Lung (tissue), 12 donors: ENCODE data around the gene ADCY5. TPM values are rescaled to one million over a fixed set of nuclear protein-coding genes. Genes with fewer than 3 reads are reported as not detected.

ENCODE experiments used
- ATAC-seq: fragments of 200-7000 bp; cut with Tn5 transposase; one replicate; pipeline ENCODE4 v1.9.1; 2020; ENCODE audit warnings: moderate number of reproducible peaks; ENCODE audit not compliant: insufficient read depth, low FRiP score
- DNase-seq, 3 donors: peaks; one replicate each; pipeline ENCODE4 v3.0.0-alpha.2; 2013 to 2017
- H3K27ac ChIP-seq, 2 donors: one replicate each; pipeline ENCODE4 v1.5.1; 2013; ENCODE audit warnings: mild to moderate bottlenecking in 2 of 2, moderate library complexity in 2 of 2, control low read depth in 1 of 2, inconsistent platforms in 1 of 2, low read depth in 1 of 2, low read length in 1 of 2
- H3K27me3 ChIP-seq, 3 donors: one replicate each; pipeline ENCODE4 v1.5.1; 2013; ENCODE audit warnings: low read length in 2 of 3; ENCODE audit not compliant: control insufficient read depth in 3 of 3, insufficient read depth in 3 of 3
- H3K36me3 ChIP-seq, 4 donors: one replicate each; pipeline ENCODE4 v1.5.1; 2013; ENCODE audit warnings: low read length in 4 of 4, mild to moderate bottlenecking in 1 of 4, moderate library complexity in 1 of 4; ENCODE audit not compliant: control insufficient read depth in 4 of 4, insufficient read depth in 4 of 4
- H3K4me1 ChIP-seq, 5 donors: one replicate each; pipeline ENCODE4 v1.5.1; 2013; ENCODE audit warnings: low read length in 5 of 5, mild to moderate bottlenecking in 2 of 5, moderate library complexity in 1 of 5; ENCODE audit not compliant: control insufficient read depth in 5 of 5, insufficient read depth in 5 of 5
- H3K4me3 ChIP-seq: one replicate; pipeline ENCODE4 v1.5.1; 2013; ENCODE audit warnings: mild to moderate bottlenecking, control low read depth, moderate library complexity
- H3K9ac ChIP-seq, 2 donors: one replicate each; pipeline ENCODE4 v1.5.1; 2013; ENCODE audit warnings: low read length in 2 of 2, control low read depth in 1 of 2; ENCODE audit not compliant: insufficient read depth in 1 of 2
- H3K9me3 ChIP-seq, 4 donors: one replicate each; pipeline ENCODE4 v1.5.1; 2013; ENCODE audit warnings: low read length in 3 of 4, mild to moderate bottlenecking in 1 of 4, moderate library complexity in 1 of 4; ENCODE audit not compliant: control insufficient read depth in 4 of 4, insufficient read depth in 3 of 4
- WGBS, 2 donors: extraction: QIAGEN DNeasy Blood & Tissue Kit; methylation state at CpG; one replicate each; pipeline ENCODE4 v1.1.7; 2013; 5-methylcytosine and 5-hydroxymethylcytosine counted together
- polyA plus RNA-seq, 2 donors: library from polyadenylated mRNA; stranded (reverse); fragments of 200-250 nt; gene quantifications; one replicate each; pipeline ENCODE4 v1.2.1, GENCODE V29; 2013
- total RNA-seq, 2 donors: library from RNA; depleted of rRNA in 1 of 2; stranded (reverse); fragments of >200 nt in 1 of 2; gene quantifications; one replicate each; pipeline ENCODE4 v1.2.1, GENCODE V29; 2014 to 2021
- TF ChIP-seq, protein P1 (sequence below): IDR thresholded peaks from 2 replicates; pipeline ENCODE4 v1.5.1; 2012; ENCODE audit warnings: mild to moderate bottlenecking; ENCODE audit errors: control extremely low read depth, extremely low read depth
- donor health status: control.
- donor health status: control.
- donor health status: Bipolar disorder and iron deficiency.
- donor health status: healthy.
- donor health status: DM: yes; HTN: yes; CAD: no.

Gene ADCY5
- total and polyA plus RNA-seq, 4 donors = 1.2 to 8.4 (median 2.4) TPM

DNA sequence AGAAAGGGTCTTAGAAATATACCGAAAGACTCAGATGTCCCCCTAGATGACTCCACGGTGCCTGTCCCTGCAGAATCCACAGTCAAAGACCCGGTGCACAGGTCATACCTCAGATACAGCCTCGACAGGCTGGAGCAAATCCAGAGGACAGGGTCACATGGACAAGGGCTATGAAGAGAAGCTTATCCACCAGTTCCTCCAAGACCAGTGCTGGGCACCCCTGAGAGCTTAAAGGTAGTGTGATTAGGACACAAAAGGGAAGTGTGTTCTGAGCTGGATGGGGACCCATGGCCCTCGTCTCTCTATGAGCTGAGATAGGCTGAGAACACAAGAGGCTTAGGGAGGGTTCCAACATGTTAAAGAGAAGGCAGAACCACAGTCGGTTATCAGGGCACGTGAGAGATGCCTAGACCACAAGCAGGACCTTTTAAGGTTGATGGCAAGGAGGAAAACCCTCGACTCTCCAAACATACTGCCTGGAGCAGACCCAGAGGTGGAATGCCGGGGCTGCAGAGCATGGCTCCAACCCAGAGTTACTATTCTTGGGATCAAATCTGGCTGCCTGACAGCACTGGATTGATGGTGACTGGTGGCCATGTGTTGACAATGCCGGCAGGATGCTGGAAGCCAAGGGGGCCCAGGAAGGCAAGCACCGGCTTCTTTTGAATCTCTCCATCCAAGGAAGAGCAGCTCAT lies 46.9 kb downstream of the ADCY5 start:
- H3K27me3 ChIP-seq = no peaks in the 10 kb centered on the region
- H3K9me3 ChIP-seq = no peaks in the 10 kb centered on the region
- H3K4me1 ChIP-seq = peaks cover 0 to 12% (median 3%) of the 10 kb centered on the region in 5 donors
- ATAC-seq (no peak), DNase-seq (no peak)
- TF ChIP-seq, protein P1, sequence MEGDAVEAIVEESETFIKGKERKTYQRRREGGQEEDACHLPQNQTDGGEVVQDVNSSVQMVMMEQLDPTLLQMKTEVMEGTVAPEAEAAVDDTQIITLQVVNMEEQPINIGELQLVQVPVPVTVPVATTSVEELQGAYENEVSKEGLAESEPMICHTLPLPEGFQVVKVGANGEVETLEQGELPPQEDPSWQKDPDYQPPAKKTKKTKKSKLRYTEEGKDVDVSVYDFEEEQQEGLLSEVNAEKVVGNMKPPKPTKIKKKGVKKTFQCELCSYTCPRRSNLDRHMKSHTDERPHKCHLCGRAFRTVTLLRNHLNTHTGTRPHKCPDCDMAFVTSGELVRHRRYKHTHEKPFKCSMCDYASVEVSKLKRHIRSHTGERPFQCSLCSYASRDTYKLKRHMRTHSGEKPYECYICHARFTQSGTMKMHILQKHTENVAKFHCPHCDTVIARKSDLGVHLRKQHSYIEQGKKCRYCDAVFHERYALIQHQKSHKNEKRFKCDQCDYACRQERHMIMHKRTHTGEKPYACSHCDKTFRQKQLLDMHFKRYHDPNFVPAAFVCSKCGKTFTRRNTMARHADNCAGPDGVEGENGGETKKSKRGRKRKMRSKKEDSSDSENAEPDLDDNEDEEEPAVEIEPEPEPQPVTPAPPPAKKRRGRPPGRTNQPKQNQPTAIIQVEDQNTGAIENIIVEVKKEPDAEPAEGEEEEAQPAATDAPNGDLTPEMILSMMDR = no peak
- H3K4me3 ChIP-seq = no peak overlapping the region
- WGBS, 2 donors = 81 to 83% methylated on average over 11 of the region's 11 CpGs
- no peak overlapping the region for H3K9ac ChIP-seq
- H3K36me3 ChIP-seq = no peaks in the 10 kb centered on the region
- H3K27ac ChIP-seq = peak overlapping the region in 1 of 2 donors; percentile 54

DNA sequence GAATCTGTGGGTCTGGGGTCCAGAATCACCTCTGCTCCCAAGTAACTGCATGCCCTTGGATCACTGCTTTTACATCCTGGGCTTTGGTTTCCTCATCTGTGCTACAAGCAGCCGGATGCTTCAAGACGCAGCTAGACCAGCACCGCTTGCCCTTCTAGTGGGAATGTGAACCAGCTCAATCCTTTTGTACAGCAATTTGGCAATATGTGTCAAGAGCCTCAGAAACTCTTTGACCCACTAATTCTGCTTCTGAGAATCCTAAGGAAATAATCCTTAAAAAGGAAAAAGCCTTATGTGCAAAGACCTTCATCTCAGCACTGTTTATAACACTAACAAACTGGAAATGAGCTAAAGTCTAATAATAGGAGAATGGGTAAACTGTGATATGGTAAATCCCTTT lies 48.7 kb downstream of the ADCY5 start:
- TF ChIP-seq, protein P1 = no peak
- no peak for ATAC-seq
- no peak for DNase-seq

DNA sequence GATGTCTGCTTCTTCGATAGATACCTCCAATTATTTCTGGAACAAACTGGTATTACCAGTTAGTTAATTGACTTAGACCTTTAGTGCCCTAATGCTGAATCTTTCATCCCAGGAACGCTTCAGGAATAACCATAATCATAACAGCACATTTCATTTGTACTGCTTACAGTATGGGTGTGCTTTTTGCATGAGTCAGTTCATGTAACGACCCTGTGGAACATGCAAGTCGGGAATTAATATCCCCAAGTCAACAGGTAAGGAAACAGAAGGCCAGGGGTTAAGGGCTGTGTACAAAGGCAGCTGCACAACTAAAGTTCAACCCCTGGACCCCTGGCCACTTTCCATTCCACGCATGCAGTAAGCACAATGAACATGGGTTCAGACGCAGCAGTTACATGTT lies 49.2 kb downstream of the ADCY5 start:
- Histone ChIP-seq H3K27ac (peak overlapping the region in 1 of 2 donors; percentile 58), H3K9ac (no peak overlapping the region), H3K4me3 (no peak overlapping the region), H3K9me3 (no peaks in the 10 kb centered on the region), H3K4me1 (peaks cover 0 to 14% (median 3%) of the 10 kb centered on the region in 5 donors), H3K36me3 (no peaks in the 10 kb centered on the region), H3K27me3 (no peaks in the 10 kb centered on the region)
- WGBS, 2 donors = 80 to 87% methylated on average over 6 of the region's 6 CpGs
- TF ChIP-seq, protein P1 = no peak
- DNase-seq (no peak), ATAC-seq (no peak)

More for the DNA sequence above, 48.7 kb downstream of the ADCY5 start:
- no peak overlapping the region for H3K4me3 ChIP-seq
- 91 to 93% methylated on average over 3 of the region's 3 CpGs for WGBS, 2 donors
- H3K27ac ChIP-seq = peak overlapping the region in 1 of 2 donors; percentile 58
- H3K9me3 ChIP-seq = no peaks in the 10 kb centered on the region
- H3K36me3 ChIP-seq = no peaks in the 10 kb centered on the region
- no peak overlapping the region for H3K9ac ChIP-seq
- H3K27me3 ChIP-seq = no peaks in the 10 kb centered on the region
- peaks cover 0 to 10% (median 3%) of the 10 kb centered on the region in 5 donors for H3K4me1 ChIP-seq
